Activated CD4-positive, alpha-beta T cell treated with anti-CD3 and anti-CD28 coated beads for 1 hour (primary cell): ENCODE data around the gene GALNT9.

Experiments
- DNase-seq: peaks from one replicate; pipeline ENCODE4 v3.0.0-alpha.2; 2020

Gene GALNT9

DNA sequence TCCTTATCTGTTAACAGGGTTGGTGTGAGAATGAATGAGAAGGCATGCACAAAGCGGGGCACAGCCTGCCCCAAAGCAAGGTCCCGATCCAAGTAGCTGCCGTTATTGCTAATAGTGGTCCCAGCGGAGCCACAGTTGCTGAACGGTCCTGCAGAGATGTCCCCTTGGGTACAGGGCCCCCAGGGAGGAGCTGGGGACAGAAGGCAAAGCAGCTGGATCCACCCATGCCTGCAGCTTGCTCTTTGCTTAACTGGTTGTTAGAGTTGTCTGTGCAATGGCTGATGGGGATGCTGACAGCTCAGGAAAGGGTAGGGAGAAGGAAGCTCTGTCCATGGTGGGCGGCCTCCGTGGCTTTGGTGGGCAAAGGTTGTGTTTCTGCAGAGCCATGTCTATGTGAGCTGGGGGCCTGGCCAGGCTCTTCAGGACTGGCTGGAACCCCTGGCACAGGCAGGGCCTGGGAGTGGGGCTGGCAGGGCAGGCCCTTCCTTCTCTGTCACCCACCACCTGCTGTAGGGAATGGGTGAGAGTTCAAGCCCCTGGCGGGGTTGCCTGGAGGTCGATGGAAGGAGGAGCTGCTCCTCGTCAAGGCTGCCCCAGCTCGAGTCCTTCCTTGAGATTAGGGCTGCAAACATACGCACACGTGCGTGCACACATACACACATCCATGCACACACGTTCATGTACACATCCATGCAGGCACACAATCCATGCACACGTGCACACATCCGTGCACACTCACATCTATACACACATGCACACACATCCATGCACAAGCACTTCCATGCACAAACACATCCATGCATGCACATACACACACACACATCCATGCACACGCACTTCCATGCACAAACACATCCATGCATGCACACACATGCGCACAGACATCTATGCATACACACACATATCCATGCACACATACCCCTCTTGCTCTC is 149.7 kb downstream of the GALNT9 start:
- no peak for DNase-seq

GRCh38 chr12:132178801-132179401 is 150.5 kb downstream of the GALNT9 start:
- DNase-seq, result no peak

DNA sequence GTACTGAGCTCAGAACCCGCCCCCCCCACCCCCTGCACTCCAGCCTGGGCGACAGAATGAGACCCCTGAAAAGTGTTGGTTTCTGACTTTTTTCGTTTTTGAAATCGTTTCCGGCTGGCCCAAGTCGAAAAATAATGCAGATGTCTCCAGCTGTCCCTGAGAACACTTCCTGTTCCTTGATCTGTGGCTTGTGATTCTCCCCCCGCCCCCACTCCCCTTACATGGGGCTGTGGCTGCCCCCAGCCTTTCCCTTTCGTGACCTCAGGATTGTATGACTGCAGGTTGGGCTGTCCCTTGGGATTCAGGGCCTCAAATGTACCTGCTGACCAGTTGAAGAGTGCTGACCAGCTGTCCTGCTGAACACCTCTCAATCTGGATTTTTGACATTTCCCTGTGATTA is 151.1 kb downstream of the GALNT9 start:
- DNase-seq, result no peak

DNA sequence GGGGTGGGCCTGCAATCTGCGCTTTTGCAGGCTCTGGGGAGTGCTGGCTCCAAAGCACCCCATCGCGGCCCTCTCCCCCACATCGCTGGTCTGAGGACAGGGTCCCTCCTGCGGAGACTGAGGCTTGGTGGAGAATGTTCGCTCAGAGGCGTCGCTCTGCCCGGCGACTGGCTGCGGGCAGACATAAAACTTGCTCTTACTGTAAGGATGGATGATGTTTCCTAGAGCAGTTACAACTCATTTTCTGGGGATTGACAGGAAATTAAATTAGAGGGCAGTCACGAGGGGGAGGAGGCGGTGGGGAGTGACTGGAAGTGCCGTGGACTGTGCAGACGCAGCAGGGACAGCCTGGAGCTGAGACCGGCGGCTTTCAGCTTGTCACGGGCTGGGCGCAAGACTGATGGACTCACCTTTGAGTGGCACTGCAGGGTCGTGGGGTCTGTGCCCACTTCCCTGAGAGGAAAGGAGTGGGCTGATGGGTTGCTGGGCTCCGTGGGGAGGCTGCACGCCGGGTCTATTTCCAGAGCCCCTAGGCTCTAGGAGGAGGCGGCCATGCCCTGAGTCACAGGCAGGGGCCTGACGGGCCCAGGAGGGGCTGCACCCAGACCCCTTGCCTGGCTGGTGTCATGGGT is 152.4 kb downstream of the GALNT9 start:
- no peak for DNase-seq

- no peak for DNase-seq
These were observed 152.9 kb downstream of the GALNT9 start for GRCh38 chr12:132176385-132176919.

GRCh38 chr12:132175496-132176384 is 153.6 kb downstream of the GALNT9 start:
- DNase-seq, result no peak

GRCh38 chr12:132174839-132175490 is 154.4 kb downstream of the GALNT9 start:
- no peak for DNase-seq

- no peak for DNase-seq
These were observed 155.2 kb downstream of the GALNT9 start for GRCh38 chr12:132174015-132174838.

DNA sequence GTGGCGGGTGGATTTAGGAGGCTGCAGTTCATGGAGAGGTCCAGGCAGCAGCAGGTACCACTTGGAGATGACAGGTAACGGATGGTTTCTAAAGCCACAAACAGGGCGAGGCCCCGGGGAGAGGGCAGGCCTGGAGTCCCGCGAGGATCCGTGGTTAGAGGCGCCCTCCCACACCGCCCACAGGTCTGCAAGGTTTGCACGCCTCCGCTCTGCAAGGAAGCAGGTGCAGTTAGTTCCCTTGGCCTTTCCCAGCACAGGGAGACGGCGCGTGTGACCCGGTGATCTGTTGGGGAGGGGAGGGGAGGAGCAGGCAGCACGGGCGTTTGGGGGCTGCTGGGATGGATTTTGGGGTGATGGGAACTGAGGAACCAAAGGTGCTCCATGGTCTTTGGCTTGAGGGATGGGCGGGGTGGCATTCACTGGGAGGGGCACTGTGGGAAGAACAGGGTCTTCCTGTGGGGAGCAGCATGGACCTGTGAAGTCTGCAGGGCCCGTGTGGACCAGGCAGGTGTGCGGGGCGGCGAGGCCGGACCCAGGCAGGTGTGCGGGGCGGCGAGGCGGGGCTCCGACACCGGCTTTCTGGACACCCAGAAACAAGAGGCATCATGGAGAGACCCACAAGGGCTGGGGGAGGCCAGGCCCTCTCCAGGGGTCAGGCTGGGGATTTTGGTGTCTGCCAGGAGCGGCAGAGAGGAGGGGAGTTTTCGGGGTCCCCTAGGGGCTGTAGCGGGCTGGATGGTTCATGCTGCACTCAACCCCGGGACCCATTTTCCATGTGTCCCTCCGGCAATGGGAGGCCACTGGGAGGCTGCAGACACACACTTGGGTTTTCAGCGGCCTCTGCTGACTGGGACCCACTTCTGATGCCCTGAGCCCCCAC is 156.0 kb downstream of the GALNT9 start:
- no peak for DNase-seq

- no peak for DNase-seq
These were observed 156.8 kb downstream of the GALNT9 start for GRCh38 chr12:132172619-132173018.

DNA sequence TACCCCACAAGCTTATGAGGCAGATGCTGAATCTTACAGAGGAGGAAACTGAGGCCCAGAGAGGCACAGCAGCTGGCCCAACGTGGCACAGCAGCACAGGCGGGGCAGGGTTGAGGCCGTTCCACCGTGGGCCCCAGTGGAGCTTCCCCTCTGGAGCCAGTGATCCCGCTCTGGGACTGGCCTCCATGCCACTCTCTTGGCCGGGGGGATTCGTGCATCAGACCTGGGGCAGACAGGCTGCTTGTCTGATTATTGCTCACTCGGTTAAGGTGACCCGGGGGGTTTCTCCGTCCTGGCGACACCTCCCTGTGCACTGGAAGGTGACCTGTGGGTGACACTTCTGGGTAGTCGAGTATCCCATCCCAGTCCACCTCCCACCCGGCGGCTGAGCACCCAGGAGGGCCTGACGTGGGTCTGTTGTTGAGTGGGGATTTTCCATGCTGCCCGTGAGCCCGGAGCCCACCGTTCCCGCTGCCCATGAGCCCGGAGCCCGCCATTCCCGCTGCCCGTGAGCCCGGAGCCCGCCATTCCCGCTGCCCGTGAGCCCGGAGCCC is 157.3 kb downstream of the GALNT9 start:
- DNase-seq, result no peak

DNA sequence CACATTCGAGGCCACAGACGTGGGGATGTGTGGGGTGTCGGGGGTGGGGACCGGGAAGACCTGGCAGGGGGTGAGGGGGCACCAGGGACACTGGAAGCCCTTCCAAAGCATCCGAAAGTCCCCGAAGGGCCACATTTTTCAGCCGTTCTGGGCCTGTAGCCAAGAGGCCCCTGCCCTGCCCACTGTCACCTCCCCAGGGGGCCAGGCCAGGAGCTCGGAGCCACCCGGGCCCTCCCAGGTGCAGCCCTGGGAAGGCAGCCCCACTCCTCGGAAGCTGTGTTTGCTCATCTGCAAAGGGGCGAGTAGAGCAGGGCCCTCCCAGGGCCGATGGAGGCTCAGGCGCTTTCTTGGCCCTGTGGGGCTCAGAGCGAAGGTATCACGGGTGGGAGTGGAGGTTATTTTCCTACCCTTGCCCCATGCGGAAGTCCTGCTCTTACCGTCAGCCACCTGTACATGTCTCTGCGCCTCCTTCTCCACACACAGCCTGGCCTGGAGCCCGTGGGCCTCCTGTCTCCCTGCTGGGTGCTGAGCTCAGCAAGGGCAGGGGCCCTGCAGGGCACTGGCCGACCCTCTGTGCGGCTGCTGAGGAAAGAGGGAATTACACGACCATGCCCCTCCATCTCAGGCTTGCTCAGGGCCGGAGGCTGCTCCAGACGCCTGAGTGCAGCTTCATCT is 158.0 kb downstream of the GALNT9 start:
- no peak for DNase-seq

- no peak for DNase-seq
These were observed 158.6 kb downstream of the GALNT9 start for GRCh38 chr12:132170637-132171292.

DNA sequence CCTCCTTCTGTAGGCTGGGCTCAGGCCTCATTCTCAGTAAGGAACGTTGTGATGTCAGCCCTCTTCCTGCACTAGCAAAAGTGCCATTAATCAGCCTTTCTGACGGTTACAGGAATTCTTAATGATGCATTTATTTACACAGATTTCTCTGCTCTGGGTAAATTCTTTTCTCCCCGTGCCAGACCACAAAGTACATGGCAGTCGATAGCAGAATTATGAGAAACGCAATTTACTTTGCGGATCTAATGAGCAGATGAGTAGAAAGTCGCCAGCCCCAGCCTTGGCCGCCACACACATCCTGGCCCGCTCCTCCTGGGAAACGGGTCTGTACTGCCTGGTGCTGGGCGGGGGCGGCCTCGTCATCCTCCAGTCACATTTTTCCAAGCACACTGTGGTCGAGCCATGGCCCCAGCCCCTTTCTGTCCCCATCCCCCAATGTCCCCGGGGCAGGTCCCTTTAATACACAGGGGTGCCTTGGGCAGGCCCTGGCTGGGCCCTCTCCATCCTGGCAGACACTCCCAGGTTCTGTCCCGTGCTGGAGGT is 159.2 kb downstream of the GALNT9 start:
- DNase-seq, result no peak

DNA sequence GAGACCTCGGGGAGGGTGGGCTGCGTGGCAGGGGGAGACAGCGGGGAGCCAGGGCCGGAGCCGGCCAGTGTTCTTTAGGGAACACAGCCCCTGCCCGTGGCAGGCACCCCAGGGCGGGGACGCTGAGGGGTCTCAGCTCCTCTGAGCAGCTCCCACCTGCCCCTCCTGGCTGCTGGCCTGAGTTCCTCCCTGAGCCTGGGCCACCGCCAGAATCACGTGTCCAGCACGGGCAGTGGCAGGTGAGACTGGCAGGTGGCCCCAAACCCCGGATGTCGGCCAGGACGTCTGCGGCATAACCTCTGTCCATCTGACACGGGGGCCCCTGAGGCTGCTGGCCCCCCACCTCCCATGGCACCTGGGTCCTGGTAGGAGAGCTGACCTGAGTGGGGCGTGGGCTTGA is 160.0 kb downstream of the GALNT9 start:
- DNase-seq, result no peak

DNA sequence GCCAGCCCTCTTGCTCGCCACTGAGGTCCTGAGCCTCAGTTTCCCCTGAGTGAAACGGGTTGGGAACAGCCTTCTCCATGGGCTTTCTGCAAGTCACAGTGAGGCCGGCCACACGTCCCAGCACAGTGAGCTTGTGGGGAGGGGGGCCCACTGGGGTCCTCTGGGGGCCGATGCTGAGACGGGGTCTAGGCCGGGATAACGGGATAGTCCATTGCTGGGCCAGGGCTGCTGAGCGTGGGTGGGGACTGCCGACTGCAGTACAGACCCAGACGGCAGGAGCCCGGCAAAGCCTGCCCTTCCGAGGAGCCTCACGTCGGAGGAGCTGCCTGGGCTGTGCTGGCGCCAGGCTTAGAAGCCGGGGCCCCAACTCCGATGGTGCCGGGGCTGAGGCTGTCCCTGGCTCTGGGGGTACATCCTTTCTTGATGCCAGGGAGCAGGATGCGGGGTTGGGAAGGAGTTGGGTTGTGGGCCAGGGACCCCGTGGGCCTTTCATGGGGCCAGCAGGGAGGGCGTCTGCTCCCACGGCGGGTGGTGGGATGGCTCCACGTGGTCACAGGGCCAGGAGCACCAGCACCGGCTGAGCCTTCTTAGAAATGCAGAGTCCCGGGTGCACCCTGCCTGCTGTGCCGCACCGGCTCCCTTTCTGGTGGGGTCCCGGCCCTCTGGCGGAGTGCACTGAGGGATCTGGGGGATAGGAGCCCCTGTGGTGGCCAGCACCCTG is 160.9 kb downstream of the GALNT9 start:
- no peak for DNase-seq

- no peak for DNase-seq
These were observed 161.6 kb downstream of the GALNT9 start for GRCh38 chr12:132167611-132168310.
